GM18517 (cell line): ENCODE results near the gene STIL.
"Not testable (repeated sequence)": the region's sequence is repeated elsewhere in the genome, so short reads cannot be mapped to it uniquely, and the experiment has no call there.

Experiments
- ATAC-seq: cut with Tn5 transposase; IDR thresholded peaks from one replicate; pipeline ENCODE4 v1.9.1; 2021; ENCODE audit warnings: mild to moderate bottlenecking, moderate library complexity; ENCODE audit not compliant: unreplicated experiment

Gene STIL

DNA sequence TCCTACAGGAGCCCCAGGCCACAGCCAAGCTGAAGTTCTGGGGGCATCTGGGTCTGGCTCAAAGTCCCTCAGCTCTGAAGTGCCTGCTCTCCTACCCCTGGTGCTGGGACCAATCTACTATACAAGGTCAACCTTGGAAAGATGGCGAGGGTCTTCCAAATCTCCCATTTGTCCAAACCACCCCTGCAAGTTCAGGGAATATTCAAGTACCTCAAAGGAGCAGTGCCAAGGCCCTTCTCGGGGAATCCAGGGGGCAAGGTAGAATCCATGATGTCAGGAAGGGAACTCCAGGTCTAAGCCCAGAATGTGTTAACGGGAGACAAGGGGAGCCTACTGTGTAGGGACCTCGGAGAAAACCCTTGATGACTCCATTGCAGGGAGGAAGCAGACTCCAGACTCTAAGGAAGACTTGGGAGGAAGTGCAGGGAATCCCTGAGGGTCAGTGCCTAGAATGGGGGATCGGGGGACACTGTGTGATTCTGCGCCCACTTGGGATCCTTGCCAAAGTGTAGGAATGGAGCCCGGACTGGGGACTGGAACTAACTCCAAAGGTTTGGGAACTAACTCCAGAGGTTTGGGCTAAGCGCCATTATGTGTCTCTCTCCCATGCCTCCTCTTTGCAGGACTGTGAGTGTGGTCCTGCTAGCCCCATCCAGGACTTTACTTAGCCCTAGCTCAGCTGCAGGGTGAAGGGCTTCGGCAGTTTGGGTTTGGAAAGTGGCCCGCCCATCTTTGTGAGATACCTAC, 90.6 kb downstream of the STIL start:
- no peak for ATAC-seq

GRCh38 chr1:47222476-47222875, 91.5 kb downstream of the STIL start:
- ATAC-seq = no peak

GRCh38 chr1:47219590-47220220, 94.2 kb downstream of the STIL start:
- ATAC-seq = no peak

GRCh38 chr1:47219001-47219400, 94.9 kb downstream of the STIL start:
- no peak for ATAC-seq

- ATAC-seq = no peak
Measured at GRCh38 chr1:47216278-47217059, 97.5 kb downstream of the STIL start.

DNA sequence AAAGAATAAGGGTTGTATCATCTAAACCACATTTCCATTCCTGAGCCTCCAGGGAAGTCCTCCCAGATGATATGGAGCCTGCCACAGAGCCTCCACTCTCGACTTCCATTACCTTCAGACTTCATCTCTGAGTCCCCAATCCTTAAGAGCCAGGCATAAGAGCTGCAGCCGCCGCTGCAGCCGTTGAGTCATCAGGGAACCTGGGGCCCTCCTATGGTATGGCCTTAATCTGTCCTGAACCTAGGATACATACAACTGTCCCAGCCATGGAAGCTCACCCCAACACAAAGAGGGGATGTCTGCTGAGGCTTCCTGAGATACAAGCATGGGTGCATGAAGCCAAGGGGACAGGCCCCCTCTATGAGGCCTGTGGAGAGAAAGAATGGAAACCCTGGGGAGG, 98.2 kb downstream of the STIL start:
- no peak for ATAC-seq

GRCh38 chr1:47214549-47214948, 99.4 kb downstream of the STIL start:
- ATAC-seq = no peak

GRCh38 chr1:47213230-47213963, 100.5 kb downstream of the STIL start:
- no peak for ATAC-seq

- ATAC-seq = no peak
Measured at GRCh38 chr1:47212636-47213229, 101.2 kb downstream of the STIL start.

GRCh38 chr1:47211796-47212269, 102.1 kb downstream of the STIL start:
- no peak for ATAC-seq

- ATAC-seq = no peak
Measured at GRCh38 chr1:47210666-47211065, 103.3 kb downstream of the STIL start.

GRCh38 chr1:47209725-47210325, 104.1 kb downstream of the STIL start:
- no peak for ATAC-seq

- no peak for ATAC-seq
Measured at GRCh38 chr1:47209091-47209490, 104.9 kb downstream of the STIL start.

- ATAC-seq = no peak
Measured at GRCh38 chr1:47208374-47208850, 105.5 kb downstream of the STIL start.

- no peak for ATAC-seq
Measured at GRCh38 chr1:47207803-47208373, 106.1 kb downstream of the STIL start.

DNA sequence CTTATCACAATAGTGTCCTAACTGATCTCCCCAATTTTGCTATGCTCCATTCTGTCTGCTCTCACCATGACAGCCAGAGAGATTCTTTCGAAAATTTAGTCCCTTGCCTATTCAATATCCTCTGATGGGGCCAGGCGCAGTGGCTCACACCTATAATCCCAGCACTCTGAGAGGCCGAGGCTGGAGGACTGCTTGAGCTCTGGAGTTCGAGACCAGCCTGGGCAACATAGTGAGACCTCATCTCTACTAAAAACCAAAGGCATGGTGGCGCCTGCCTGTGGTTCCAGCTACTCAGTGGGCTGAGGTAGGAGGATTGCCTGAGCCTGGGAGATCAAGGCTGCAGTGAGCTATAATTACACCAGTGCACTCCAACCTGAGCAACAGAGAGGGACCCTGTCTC, 108.0 kb downstream of the STIL start:
- no peak for ATAC-seq

- not testable (repeated sequence) for ATAC-seq
Measured at GRCh38 chr1:47203504-47203903, 110.4 kb downstream of the STIL start.

- ATAC-seq = no peak
Measured at GRCh38 chr1:47201179-47201578, 112.8 kb downstream of the STIL start.
